Osteocyte (in vitro differentiated cells): ENCODE results near the gene SH3RF3. TPM values are rescaled to one million over a fixed set of nuclear protein-coding genes. Genes with fewer than 3 reads are reported as not detected.

ENCODE experiments used
- DNase-seq: peaks from one replicate; pipeline ENCODE4 v3.0.0; 2021; ENCODE audit warnings: mixed read lengths; ENCODE audit not compliant: unreplicated experiment; ENCODE audit errors: extremely low spot score
- H3K27ac Mint-ChIP-seq: one replicate; pipeline ENCODE4 v1.8.0; 2021; ENCODE audit warnings: mild to moderate bottlenecking, mixed read lengths; ENCODE audit not compliant: unreplicated experiment
- H3K27me3 Mint-ChIP-seq: one replicate; pipeline ENCODE4 v1.8.0; 2021; ENCODE audit warnings: mixed read lengths; ENCODE audit not compliant: unreplicated experiment
- H3K36me3 Mint-ChIP-seq: one replicate; pipeline ENCODE4 v1.8.0; 2021; ENCODE audit warnings: mixed read lengths; ENCODE audit not compliant: unreplicated experiment
- H3K4me1 Mint-ChIP-seq: one replicate; pipeline ENCODE4 v1.8.0; 2021; ENCODE audit warnings: mixed read lengths; ENCODE audit not compliant: unreplicated experiment
- H3K4me3 Mint-ChIP-seq: one replicate; pipeline ENCODE4 v1.8.0; 2021; ENCODE audit warnings: mild to moderate bottlenecking, moderate library complexity, mixed read lengths; ENCODE audit not compliant: unreplicated experiment
- H3K9me3 Mint-ChIP-seq: one replicate; pipeline ENCODE4 v1.8.0; 2021; ENCODE audit warnings: mixed read lengths; ENCODE audit not compliant: unreplicated experiment
- CTCF ChIP-seq: fragments of 200-600 bp; sonication (generic); IDR thresholded peaks from 2 replicates; pipeline ENCODE4 v1.5.0; 2021; ENCODE audit warnings: antibody characterized with exemption, mild to moderate bottlenecking, moderate library complexity
- total RNA-seq: library from RNA; stranded (reverse); gene quantifications from 2 replicates; pipeline ENCODE4 v1.2.1, GENCODE V29; 2021

The SH3RF3 gene
- total RNA-seq, 1 donor from 2014 or later, result 79.4 TPM

DNA sequence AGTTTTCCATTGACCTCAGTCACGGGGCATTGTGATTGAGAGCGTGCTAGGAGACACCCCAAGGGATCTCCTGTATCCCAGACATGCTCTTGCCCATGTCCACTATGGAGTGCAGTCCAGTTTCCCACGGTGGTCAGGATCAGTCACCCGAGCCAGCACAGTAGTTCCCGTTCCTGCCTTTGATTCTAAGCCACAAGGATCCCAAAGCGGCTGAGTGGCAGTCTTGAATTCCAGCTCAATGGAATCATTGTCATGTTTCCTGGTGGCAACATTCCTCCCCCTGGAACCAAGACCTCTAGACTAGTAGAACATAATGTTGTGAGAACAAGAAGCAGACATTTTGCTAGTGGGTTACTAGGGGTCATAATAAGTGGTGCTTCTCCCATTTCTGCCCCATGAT is 330.5 kb downstream of the SH3RF3 start:
- no peak overlapping the region for H3K4me3 Mint-ChIP-seq

GRCh38 chr2:109460553-109461324 is 331.7 kb downstream of the SH3RF3 start:
- Mint-ChIP-seq H3K27ac (peak overlapping the region; percentile 91), H3K27me3 (no peaks in the 10 kb centered on the region), H3K4me1 (peaks cover 65% of the 10 kb centered on the region), H3K9me3 (no peaks in the 10 kb centered on the region), H3K36me3 (peaks cover 51% of the 10 kb centered on the region), H3K4me3 (no peak overlapping the region)
- TF ChIP-seq CTCF, result no peak
- no peak for DNase-seq

More for the DNA sequence above, 330.5 kb downstream of the SH3RF3 start:
- Mint-ChIP-seq H3K36me3 (peaks cover 51% of the 10 kb centered on the region), H3K27ac (peak overlapping the region; percentile 91), H3K4me1 (peaks cover 67% of the 10 kb centered on the region), H3K9me3 (no peaks in the 10 kb centered on the region), H3K27me3 (no peaks in the 10 kb centered on the region)
- TF ChIP-seq CTCF, result no peak
- no peak for DNase-seq

GRCh38 chr2:109463236-109463635 is 334.2 kb downstream of the SH3RF3 start:
- TF ChIP-seq CTCF, result no peak
- Mint-ChIP-seq H3K4me1 (peaks cover 67% of the 10 kb centered on the region), H3K36me3 (peaks cover 42% of the 10 kb centered on the region), H3K9me3 (no peaks in the 10 kb centered on the region), H3K27ac (peak overlapping the region; percentile 76), H3K4me3 (no peak overlapping the region), H3K27me3 (no peaks in the 10 kb centered on the region)
- DNase-seq, result no peak

- peaks cover 67% of the 10 kb centered on the region for H3K4me1 Mint-ChIP-seq
- no peak overlapping the region for H3K4me3 Mint-ChIP-seq
- TF ChIP-seq CTCF, result no peak
These were observed 334.9 kb downstream of the SH3RF3 start for GRCh38 chr2:109463891-109464290.

DNA sequence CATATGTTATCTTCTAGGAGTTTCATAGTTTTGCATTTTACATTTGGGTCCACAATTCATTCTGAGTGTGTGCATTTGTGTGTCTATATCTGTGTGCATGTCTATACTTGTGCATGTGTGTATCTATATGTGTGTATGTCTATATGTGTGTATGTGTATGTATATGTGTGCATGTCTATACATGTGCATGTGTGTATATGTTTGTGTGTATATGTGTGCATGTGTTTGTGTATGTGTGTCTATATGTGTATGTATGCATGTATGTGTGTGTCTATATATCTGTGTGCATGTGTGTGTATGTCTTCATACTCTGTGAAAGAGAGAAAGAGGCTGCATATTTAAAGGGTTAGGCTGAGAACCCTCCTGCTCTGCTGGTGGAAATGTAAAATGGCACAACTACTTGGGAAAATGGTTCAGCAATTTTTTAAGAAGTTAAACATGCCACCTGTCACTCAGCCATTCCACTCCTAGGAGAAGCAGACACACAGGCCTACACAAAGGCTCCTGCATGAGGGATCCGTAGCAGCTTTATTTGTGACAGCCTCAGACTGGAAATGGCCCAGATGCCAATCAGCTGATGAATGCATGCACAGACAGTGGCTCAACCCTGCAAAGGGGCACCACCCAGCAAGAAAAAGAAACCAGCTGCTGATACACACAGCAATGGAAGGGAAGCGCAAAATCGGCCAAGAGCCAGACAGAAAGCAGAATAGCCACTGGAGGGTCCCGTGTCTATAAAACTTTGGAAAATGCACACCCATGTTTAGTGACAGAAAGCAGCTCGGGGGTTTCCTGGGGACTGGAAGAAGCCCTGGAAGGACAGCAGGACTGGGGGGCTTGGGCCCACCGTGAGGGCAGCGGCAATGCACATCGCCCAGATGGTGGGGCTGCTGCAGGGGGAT is 337.9 kb downstream of the SH3RF3 start:
- TF ChIP-seq CTCF, result peak; percentile 32
- H3K9me3 Mint-ChIP-seq, result no peaks in the 10 kb centered on the region
- peak overlapping the region; percentile 22 for H3K4me3 Mint-ChIP-seq
- DNase-seq, result no peak
- no peaks in the 10 kb centered on the region for H3K27me3 Mint-ChIP-seq
- peaks cover 76% of the 10 kb centered on the region for H3K4me1 Mint-ChIP-seq
- H3K36me3 Mint-ChIP-seq, result peaks cover 22% of the 10 kb centered on the region
- H3K27ac Mint-ChIP-seq, result peak overlapping the region; percentile 98

More at GRCh38 chr2:109463891-109464290, 334.9 kb downstream of the SH3RF3 start:
- Mint-ChIP-seq H3K27me3 (no peaks in the 10 kb centered on the region), H3K27ac (peak overlapping the region; percentile 76), H3K36me3 (peaks cover 38% of the 10 kb centered on the region), H3K9me3 (no peaks in the 10 kb centered on the region)
- peak; percentile 54 for DNase-seq
